HFFc6 (cell line): ENCODE measurements around the gene HRH4. TPM values are rescaled to one million over a fixed set of nuclear protein-coding genes. Genes with fewer than 3 reads are reported as not detected.
A peak's percentile ranks its signal among the peaks of the same experiment; 100 is the strongest.

Experiments used
- DNase-seq: peaks from one replicate; pipeline ENCODE4 v3.0.0-alpha.2; 2018
- H3K27ac Mint-ChIP-seq: 2 replicates; pipeline ENCODE4 v1.8.0; 2020; ENCODE audit warnings: mild to moderate bottlenecking, mixed read lengths
- H3K27me3 Mint-ChIP-seq: 2 replicates; pipeline ENCODE4 v1.8.0; 2021; ENCODE audit warnings: mild to moderate bottlenecking, moderate library complexity, mixed read lengths; ENCODE audit not compliant: insufficient read depth
- H3K36me3 Mint-ChIP-seq: 2 replicates; pipeline ENCODE4 v1.8.0; 2021; ENCODE audit warnings: low read depth, mixed read lengths
- H3K4me1 Mint-ChIP-seq: 2 replicates; pipeline ENCODE4 v1.8.0; 2020; ENCODE audit warnings: low read depth, mixed read lengths
- H3K4me3 Mint-ChIP-seq: 2 replicates; pipeline ENCODE4 v1.8.0; 2020; ENCODE audit warnings: mild to moderate bottlenecking, moderate library complexity, mixed read lengths
- H3K9me3 Mint-ChIP-seq: 2 replicates; pipeline ENCODE4 v1.8.0; 2020; ENCODE audit warnings: mild to moderate bottlenecking, mixed read lengths
- CTCF ChIP-seq: fragments of 200-600 bp; sonication (generic); IDR thresholded peaks from 2 replicates; pipeline ENCODE4 v1.5.0; 2021; ENCODE audit warnings: antibody characterized with exemption, mild to moderate bottlenecking
- total RNA-seq, 6 experiments: library from RNA; stranded (reverse); fragmentation: NEBNext Ultra II Directional; extraction: Animal tissue kit (Norgen Biotek cat#: 25700); gene quantifications; 2 replicates in 1 of 6; 3 replicates in 5 of 6; pipeline ENCODE4 v1.2.3, GENCODE V29; 2021

HRH4 gene
- total RNA-seq, 6 experiments from 2014 or later, result not detected

- H3K9me3 Mint-ChIP-seq, result 0 out of 2 replicates have a peak, but pooled peaks cover 9% of the 10 kb centered on the region
- H3K36me3 Mint-ChIP-seq, result peaks cover 32% of the 10 kb centered on the region
- H3K27me3 Mint-ChIP-seq, result no peaks in the 10 kb centered on the region
- DNase-seq, result no peak
- peaks cover 29% of the 10 kb centered on the region for H3K4me1 Mint-ChIP-seq
- H3K4me3 Mint-ChIP-seq, result no peak overlapping the region
- H3K27ac Mint-ChIP-seq, result no peak overlapping the region
- no peak for TF ChIP-seq CTCF
Measured at GRCh38 chr18:24429188-24429587, 31.2 kb upstream of the HRH4 start.

- Mint-ChIP-seq H3K27me3 (no peaks in the 10 kb centered on the region), H3K27ac (no peak overlapping the region), H3K4me3 (no peak overlapping the region), H3K9me3 (no peaks in the 10 kb centered on the region), H3K36me3 (peaks cover 22% of the 10 kb centered on the region), H3K4me1 (peaks cover 13% of the 10 kb centered on the region)
- no peak for DNase-seq
- no peak for TF ChIP-seq CTCF
Measured at GRCh38 chr18:24432618-24433017, 27.8 kb upstream of the HRH4 start.

GRCh38 chr18:24436939-24437338 lies 23.5 kb upstream of the HRH4 start:
- no peak for DNase-seq
- no peaks in the 10 kb centered on the region for H3K9me3 Mint-ChIP-seq
- no peak overlapping the region for H3K4me3 Mint-ChIP-seq
- no peaks in the 10 kb centered on the region for H3K4me1 Mint-ChIP-seq
- H3K36me3 Mint-ChIP-seq, result peaks cover 21% of the 10 kb centered on the region
- no peak for TF ChIP-seq CTCF
- H3K27me3 Mint-ChIP-seq, result no peaks in the 10 kb centered on the region
- no peak overlapping the region for H3K27ac Mint-ChIP-seq

GRCh38 chr18:24443870-24444269 lies 16.6 kb upstream of the HRH4 start:
- no peak for TF ChIP-seq CTCF
- no peaks in the 10 kb centered on the region for H3K9me3 Mint-ChIP-seq
- no peaks in the 10 kb centered on the region for H3K4me1 Mint-ChIP-seq
- no peak overlapping the region for H3K4me3 Mint-ChIP-seq
- H3K27me3 Mint-ChIP-seq, result no peaks in the 10 kb centered on the region
- no peak for DNase-seq
- no peak overlapping the region for H3K27ac Mint-ChIP-seq
- H3K36me3 Mint-ChIP-seq, result peaks cover 21% of the 10 kb centered on the region

GRCh38 chr18:24446453-24446852 lies 14.0 kb upstream of the HRH4 start:
- Mint-ChIP-seq H3K4me3 (no peak overlapping the region), H3K27me3 (no peaks in the 10 kb centered on the region), H3K9me3 (no peaks in the 10 kb centered on the region), H3K36me3 (peaks cover 28% of the 10 kb centered on the region), H3K4me1 (no peaks in the 10 kb centered on the region), H3K27ac (no peak overlapping the region)
- no peak for DNase-seq
- TF ChIP-seq CTCF, result no peak

- Mint-ChIP-seq H3K27ac (no peak overlapping the region), H3K9me3 (no peaks in the 10 kb centered on the region), H3K4me1 (no peaks in the 10 kb centered on the region), H3K36me3 (peaks cover 23% of the 10 kb centered on the region), H3K4me3 (no peak overlapping the region), H3K27me3 (no peaks in the 10 kb centered on the region)
- TF ChIP-seq CTCF, result peak; percentile 56
- no peak for DNase-seq
Measured at GRCh38 chr18:24446953-24447538, 13.4 kb upstream of the HRH4 start.
